Stimulated activated naive CD8-positive, alpha-beta T cell treated with anti-CD3 and anti-CD28 coated beads, Interleukin-15, Interleukin-2, amounts not matched to agents 100 ng/mL and 50 ng/mL, for 24 hours (primary cell): ENCODE data around the gene CCDC134.

Source experiments
- H3K27ac Mint-ChIP-seq: one replicate; pipeline ENCODE4 v1.8.0; 2021; ENCODE audit warnings: mild to moderate bottlenecking, mixed read lengths
- H3K27me3 Mint-ChIP-seq: one replicate; pipeline ENCODE4 v1.8.0; 2021; ENCODE audit warnings: mixed read lengths
- H3K36me3 Mint-ChIP-seq: one replicate; pipeline ENCODE4 v1.8.0; 2021; ENCODE audit warnings: low read depth, mixed read lengths
- H3K4me1 Mint-ChIP-seq: one replicate; pipeline ENCODE4 v1.8.0; 2021; ENCODE audit warnings: low read depth, mixed read lengths
- H3K4me3 Mint-ChIP-seq: one replicate; pipeline ENCODE4 v1.8.0; 2021; ENCODE audit warnings: mild to moderate bottlenecking, mixed read lengths
- H3K9me3 Mint-ChIP-seq: one replicate; pipeline ENCODE4 v1.8.0; 2021; ENCODE audit warnings: mixed read lengths

CCDC134 gene

GRCh38 chr22:41800348-41801146 is at the start of gene CCDC134:
Gene CCDC134, plus strand, starts transcription at chr22:41800679. Its CDS starts 8,212 bp downstream, at chr22:41808891.
- Mint-ChIP-seq H3K4me3 (peak within 1 kb of the TSS; percentile 96), H3K27ac (peak within 1 kb of the TSS; percentile 97), H3K4me1 (peaks cover 38% of the 10 kb centered on the region), H3K27me3 (no peaks in the 10 kb centered on the region), H3K9me3 (no peaks in the 10 kb centered on the region), H3K36me3 (peaks cover 12% of the 10 kb centered on the region)

DNA sequence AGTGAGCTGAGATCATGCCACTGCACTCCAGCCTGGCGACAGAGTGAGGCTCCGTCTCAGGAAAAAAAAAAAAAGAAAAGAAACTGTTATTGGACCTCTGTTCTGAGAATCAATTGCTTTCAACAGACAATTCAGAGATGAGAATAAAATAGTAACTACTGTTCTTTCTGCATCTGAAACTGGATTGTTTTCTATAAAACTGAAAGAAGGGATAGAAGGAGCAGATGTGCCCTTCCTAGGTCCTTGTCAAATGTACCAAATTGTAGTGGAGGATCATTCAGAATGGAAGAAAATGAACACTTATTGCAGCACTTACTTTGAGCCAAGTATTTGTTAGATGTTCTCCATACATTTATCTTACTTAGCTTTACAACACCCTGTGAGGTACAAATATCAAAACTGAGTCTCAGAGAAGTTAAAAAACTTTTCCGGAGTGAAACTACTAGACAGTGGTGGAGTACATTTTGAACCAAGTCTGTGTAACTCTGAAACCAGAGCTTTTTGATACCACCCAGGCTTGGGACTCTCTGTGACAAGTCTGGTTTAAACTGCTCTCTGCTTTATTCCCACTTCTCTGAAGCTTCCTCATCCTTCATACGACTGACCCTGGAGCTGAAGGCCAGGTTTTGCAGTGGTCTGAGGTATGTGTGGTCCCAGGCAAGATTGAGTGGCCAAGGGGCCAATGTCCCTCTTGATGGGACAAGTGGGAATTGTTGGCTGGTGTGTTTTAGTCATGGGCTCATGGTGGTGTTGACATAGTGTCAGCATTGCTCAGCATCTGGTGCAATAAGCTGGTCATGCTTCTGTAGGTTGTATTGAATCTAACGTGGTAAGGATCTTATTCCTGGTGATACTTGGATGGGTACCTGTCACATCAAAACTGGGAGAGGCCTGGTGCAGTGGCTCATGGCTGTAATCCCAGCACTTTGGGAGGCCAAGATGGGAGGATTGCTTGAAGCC is 48.2 kb upstream of the CCDC134 start:
- Mint-ChIP-seq H3K27me3 (peaks cover 3% of the 10 kb centered on the region), H3K27ac (no peak overlapping the region), H3K36me3 (no peaks in the 10 kb centered on the region), H3K9me3 (no peaks in the 10 kb centered on the region), H3K4me3 (no peak overlapping the region), H3K4me1 (no peaks in the 10 kb centered on the region)

GRCh38 chr22:41753984-41754383 is 46.5 kb upstream of the CCDC134 start:
- Mint-ChIP-seq H3K27ac (no peak overlapping the region), H3K4me3 (no peak overlapping the region), H3K9me3 (no peaks in the 10 kb centered on the region), H3K4me1 (no peaks in the 10 kb centered on the region), H3K36me3 (no peaks in the 10 kb centered on the region), H3K27me3 (peaks cover 3% of the 10 kb centered on the region)

DNA sequence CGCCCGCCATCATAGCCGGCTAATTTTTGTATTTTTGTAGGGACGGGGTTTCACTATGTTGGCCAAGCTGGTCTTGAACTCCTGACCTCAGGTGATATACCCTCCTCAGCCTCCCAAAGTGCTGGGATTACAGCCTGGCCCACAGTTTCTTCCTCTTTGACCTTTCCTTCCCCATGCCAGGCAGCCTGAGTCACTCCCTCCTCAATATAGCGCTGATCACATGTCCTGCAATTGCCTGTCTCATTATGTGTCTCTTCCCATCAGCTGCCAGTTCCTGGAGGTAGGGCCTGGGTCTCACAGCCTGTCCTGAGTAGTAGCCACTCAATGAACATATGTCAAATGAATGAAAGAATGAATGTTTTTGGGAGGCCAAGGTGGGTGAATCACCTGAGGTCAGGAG is 43.0 kb upstream of the CCDC134 start:
- H3K36me3 Mint-ChIP-seq: no peaks in the 10 kb centered on the region
- no peak overlapping the region for H3K4me3 Mint-ChIP-seq
- peaks cover 3% of the 10 kb centered on the region for H3K27me3 Mint-ChIP-seq
- H3K27ac Mint-ChIP-seq: no peak overlapping the region
- no peaks in the 10 kb centered on the region for H3K9me3 Mint-ChIP-seq
- H3K4me1 Mint-ChIP-seq: no peaks in the 10 kb centered on the region

GRCh38 chr22:41758231-41758630 is 42.2 kb upstream of the CCDC134 start:
- Mint-ChIP-seq H3K4me3 (no peak overlapping the region), H3K9me3 (no peaks in the 10 kb centered on the region), H3K36me3 (no peaks in the 10 kb centered on the region), H3K4me1 (no peaks in the 10 kb centered on the region), H3K27me3 (peaks cover 3% of the 10 kb centered on the region), H3K27ac (no peak overlapping the region)

DNA sequence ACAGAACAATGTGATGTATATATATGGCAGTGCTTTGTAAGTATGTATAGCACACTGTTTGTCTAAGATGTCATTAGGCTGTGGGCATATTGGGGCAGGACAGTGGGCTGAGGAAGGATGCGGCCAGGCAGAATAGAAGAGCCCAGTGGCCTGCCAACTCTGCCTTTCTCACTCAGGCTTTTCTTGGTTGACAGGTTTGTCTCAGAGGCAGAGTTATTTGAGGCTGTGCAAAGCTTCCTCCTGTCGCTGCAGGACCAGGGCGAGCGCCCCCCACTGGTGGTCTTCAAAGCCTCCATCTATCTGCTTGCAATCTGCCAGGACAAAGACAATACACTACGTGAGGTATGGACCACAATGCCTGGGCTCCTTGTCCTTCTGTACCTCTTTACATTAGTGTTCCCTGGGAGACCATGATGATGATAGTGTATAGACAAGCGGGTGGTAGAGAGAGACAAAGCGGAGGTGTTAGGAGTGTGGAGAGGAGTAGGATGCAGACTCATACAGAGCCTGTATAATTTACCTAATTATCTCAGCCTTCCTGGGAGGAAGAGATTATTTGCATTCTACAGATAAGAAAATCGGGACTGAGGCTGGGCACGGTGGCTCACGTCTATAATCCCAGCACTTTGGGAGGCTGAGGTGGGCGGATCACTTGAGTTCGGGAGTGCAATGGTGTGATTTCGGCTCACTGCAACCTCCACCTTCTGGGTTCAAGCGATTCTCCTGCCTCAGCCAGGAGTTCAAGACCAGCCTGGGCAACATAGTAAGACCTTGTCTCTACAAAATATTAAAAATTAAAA is 37.3 kb upstream of the CCDC134 start:
- no peaks in the 10 kb centered on the region for H3K27me3 Mint-ChIP-seq
- H3K27ac Mint-ChIP-seq: no peak overlapping the region
- no peak overlapping the region for H3K4me3 Mint-ChIP-seq
- no peaks in the 10 kb centered on the region for H3K36me3 Mint-ChIP-seq
- H3K9me3 Mint-ChIP-seq: no peaks in the 10 kb centered on the region
- H3K4me1 Mint-ChIP-seq: peaks cover 5% of the 10 kb centered on the region

- Mint-ChIP-seq H3K36me3 (no peaks in the 10 kb centered on the region), H3K27ac (no peak overlapping the region), H3K9me3 (no peaks in the 10 kb centered on the region)
These were observed 34.0 kb upstream of the CCDC134 start for GRCh38 chr22:41766476-41766875.

DNA sequence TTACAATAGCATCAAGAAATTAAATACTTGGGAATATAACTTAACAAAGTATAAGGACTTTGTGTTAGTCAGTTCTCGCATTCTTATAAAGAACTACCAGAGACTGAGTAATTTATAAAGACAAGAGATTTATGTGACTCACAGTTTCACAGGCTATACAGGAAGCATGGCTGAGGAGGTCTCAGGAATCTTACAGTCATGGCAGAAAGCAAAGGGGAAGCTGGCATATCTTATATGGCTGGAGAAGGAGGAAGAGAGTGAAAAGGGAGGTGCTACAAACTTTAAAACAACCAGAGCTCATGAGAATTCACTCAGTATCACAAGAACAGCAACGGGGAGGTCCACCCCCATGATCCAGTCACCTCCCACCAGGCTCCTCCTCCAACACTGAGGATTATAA is 32.0 kb upstream of the CCDC134 start:
- H3K4me1 Mint-ChIP-seq: peaks cover 9% of the 10 kb centered on the region
- no peaks in the 10 kb centered on the region for H3K27me3 Mint-ChIP-seq
- no peak overlapping the region for H3K27ac Mint-ChIP-seq
- no peaks in the 10 kb centered on the region for H3K36me3 Mint-ChIP-seq
- H3K9me3 Mint-ChIP-seq: no peaks in the 10 kb centered on the region
- no peak overlapping the region for H3K4me3 Mint-ChIP-seq

More at GRCh38 chr22:41766476-41766875, 34.0 kb upstream of the CCDC134 start:
- Mint-ChIP-seq H3K4me3 (no peak overlapping the region), H3K4me1 (peaks cover 9% of the 10 kb centered on the region), H3K27me3 (no peaks in the 10 kb centered on the region)

DNA sequence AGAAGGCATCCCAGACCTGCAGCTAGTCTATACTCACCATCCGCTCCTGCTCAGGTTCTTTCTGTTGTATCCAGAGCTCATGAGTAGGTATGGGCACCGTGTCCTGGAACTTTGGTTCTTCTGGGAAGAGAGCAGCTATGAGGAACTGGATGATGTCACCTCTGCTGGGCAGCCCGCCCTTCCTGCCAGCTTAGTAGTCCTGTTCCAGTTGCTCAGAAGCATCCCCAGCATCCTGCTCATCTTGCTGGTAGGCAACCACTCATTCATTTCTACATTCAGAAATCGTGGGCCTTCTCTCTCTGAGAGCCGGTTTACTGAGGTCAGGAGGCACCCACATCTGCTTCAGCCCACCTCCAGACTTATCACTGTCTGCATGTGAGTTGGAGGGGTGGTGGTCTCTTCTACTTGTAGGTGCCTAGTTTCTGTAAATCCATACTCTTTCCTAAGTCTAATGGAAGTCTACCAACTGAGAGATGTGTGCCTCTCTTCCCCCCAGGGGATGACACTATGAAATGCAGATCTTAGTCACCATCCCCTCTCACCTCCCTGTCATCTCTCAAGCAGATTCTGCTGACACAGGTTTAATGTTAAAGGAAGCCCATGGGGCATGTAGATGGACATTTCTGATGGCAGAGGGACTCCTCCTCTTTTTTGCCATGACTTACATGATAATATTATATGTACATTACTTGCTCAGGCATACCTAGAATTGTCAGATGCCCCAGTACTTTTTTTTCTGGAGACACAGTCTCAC is 29.6 kb upstream of the CCDC134 start:
- no peaks in the 10 kb centered on the region for H3K36me3 Mint-ChIP-seq
- H3K27ac Mint-ChIP-seq: no peak overlapping the region
- no peak overlapping the region for H3K4me3 Mint-ChIP-seq
- no peaks in the 10 kb centered on the region for H3K9me3 Mint-ChIP-seq
- peaks cover 9% of the 10 kb centered on the region for H3K4me1 Mint-ChIP-seq
- no peaks in the 10 kb centered on the region for H3K27me3 Mint-ChIP-seq

- peaks cover 9% of the 10 kb centered on the region for H3K4me1 Mint-ChIP-seq
- no peak overlapping the region for H3K4me3 Mint-ChIP-seq
- H3K36me3 Mint-ChIP-seq: no peaks in the 10 kb centered on the region
- H3K27ac Mint-ChIP-seq: no peak overlapping the region
- no peaks in the 10 kb centered on the region for H3K9me3 Mint-ChIP-seq
- H3K27me3 Mint-ChIP-seq: no peaks in the 10 kb centered on the region
These were observed 28.3 kb upstream of the CCDC134 start for GRCh38 chr22:41772198-41772597.

- no peaks in the 10 kb centered on the region for H3K27me3 Mint-ChIP-seq
- H3K36me3 Mint-ChIP-seq: no peaks in the 10 kb centered on the region
- H3K4me1 Mint-ChIP-seq: peaks cover 8% of the 10 kb centered on the region
- H3K27ac Mint-ChIP-seq: no peak overlapping the region
- no peak overlapping the region for H3K4me3 Mint-ChIP-seq
- no peaks in the 10 kb centered on the region for H3K9me3 Mint-ChIP-seq
These were observed 27.8 kb upstream of the CCDC134 start for GRCh38 chr22:41772645-41773044.

DNA sequence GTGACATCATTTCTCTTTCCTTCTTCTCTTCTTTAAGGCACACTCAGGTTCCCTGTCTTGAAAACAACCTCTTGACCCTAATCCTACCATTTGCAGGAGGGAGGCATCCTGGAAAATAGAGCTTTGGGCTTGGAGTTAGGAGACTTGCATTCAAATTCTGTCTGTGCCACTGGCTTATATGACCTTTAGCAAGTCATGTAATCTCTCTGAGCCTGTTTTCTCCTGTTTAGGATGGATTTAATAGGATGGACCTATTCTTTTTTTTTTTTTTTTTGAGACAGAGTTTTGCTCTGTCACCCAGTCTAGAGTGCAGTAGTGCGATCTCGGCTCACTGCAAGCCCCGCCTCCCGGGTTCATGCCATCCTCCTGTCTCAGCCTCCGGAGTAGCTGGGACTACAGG is 25.1 kb upstream of the CCDC134 start:
- Mint-ChIP-seq H3K36me3 (no peaks in the 10 kb centered on the region), H3K4me3 (no peak overlapping the region), H3K9me3 (no peaks in the 10 kb centered on the region)

GRCh38 chr22:41775976-41776375 is 24.5 kb upstream of the CCDC134 start:
- Mint-ChIP-seq H3K9me3 (no peaks in the 10 kb centered on the region), H3K4me3 (no peak overlapping the region), H3K27me3 (no peaks in the 10 kb centered on the region), H3K27ac (no peak overlapping the region), H3K4me1 (peaks cover 17% of the 10 kb centered on the region), H3K36me3 (no peaks in the 10 kb centered on the region)

More for the DNA sequence above, 25.1 kb upstream of the CCDC134 start:
- Mint-ChIP-seq H3K4me1 (peaks cover 11% of the 10 kb centered on the region), H3K27ac (no peak overlapping the region), H3K27me3 (no peaks in the 10 kb centered on the region)

GRCh38 chr22:41776381-41776780 is 24.1 kb upstream of the CCDC134 start:
- no peak overlapping the region for H3K27ac Mint-ChIP-seq
- H3K4me3 Mint-ChIP-seq: no peak overlapping the region
- H3K36me3 Mint-ChIP-seq: no peaks in the 10 kb centered on the region
- H3K4me1 Mint-ChIP-seq: peaks cover 21% of the 10 kb centered on the region
- no peaks in the 10 kb centered on the region for H3K27me3 Mint-ChIP-seq
- H3K9me3 Mint-ChIP-seq: no peaks in the 10 kb centered on the region
